Hepatocyte (in vitro differentiated cells): ENCODE results near the gene GABRA6. TPM values are rescaled to one million over a fixed set of nuclear protein-coding genes. Genes with fewer than 3 reads are reported as not detected.
"Not testable (repeated sequence)": the region's sequence is repeated elsewhere in the genome, so short reads cannot be mapped to it uniquely, and the experiment has no call there.

ENCODE experiments used
- DNase-seq: peaks from one replicate; pipeline ENCODE4 v3.0.0-alpha.2; 2016; ENCODE audit warnings: low spot score
- H2AFZ ChIP-seq: fragments of 200-600 bp; sonication (generic); 2 replicates; pipeline ENCODE4 v1.6.0; 2016; ENCODE audit warnings: antibody characterized with exemption, mild to moderate bottlenecking
- H3K27ac ChIP-seq: fragments of 200-600 bp; sonication (generic); 2 replicates; pipeline ENCODE4 v1.5.1; 2016; ENCODE audit warnings: mild to moderate bottlenecking
- H3K27me3 ChIP-seq: fragments of 200-600 bp; sonication (generic); 2 replicates; pipeline ENCODE4 v1.6.1; 2016
- H3K36me3 ChIP-seq: fragments of 200-600 bp; sonication (generic); replicated peaks from 2 replicates; pipeline ENCODE4 v1.5.1; 2016; ENCODE audit warnings: low read depth; ENCODE audit not compliant: insufficient read depth
- H3K4me1 ChIP-seq: fragments of 200-600 bp; sonication (generic); 2 replicates; pipeline ENCODE4 v1.5.1; 2016; ENCODE audit warnings: mild to moderate bottlenecking, moderate library complexity; ENCODE audit not compliant: insufficient read depth
- H3K4me2 ChIP-seq: fragments of 200-600 bp; sonication (generic); 2 replicates; pipeline ENCODE4 v1.6.0; 2016
- H3K4me3 ChIP-seq: fragments of 200-600 bp; sonication (generic); 2 replicates; pipeline ENCODE4 v1.5.1; 2016; ENCODE audit warnings: mild to moderate bottlenecking
- H3K79me2 ChIP-seq: fragments of 200-600 bp; sonication (generic); 2 replicates; pipeline ENCODE4 v1.6.0; 2017; ENCODE audit warnings: mild to moderate bottlenecking
- H3K9me2 ChIP-seq: fragments of 200-600 bp; sonication (generic); replicated peaks from 2 replicates; pipeline ENCODE4 v1.6.0; 2017; ENCODE audit warnings: mild to moderate bottlenecking; ENCODE audit not compliant: insufficient read depth
- H3K9me3 ChIP-seq: fragments of 200-600 bp; sonication (generic); 2 replicates; pipeline ENCODE4 v1.5.1; 2016; ENCODE audit warnings: low read depth, mild to moderate bottlenecking
- H4K20me1 ChIP-seq: fragments of 200-600 bp; sonication (generic); 2 replicates; pipeline ENCODE4 v1.6.0; 2016; ENCODE audit warnings: mild to moderate bottlenecking; ENCODE audit not compliant: insufficient read depth, poor library complexity, severe bottlenecking
- CTCF ChIP-seq: fragments of 200-600 bp; sonication (generic); IDR thresholded peaks from 2 replicates; pipeline ENCODE4 v1.5.1; 2016; ENCODE audit warnings: antibody characterized with exemption, mild to moderate bottlenecking; ENCODE audit not compliant: poor library complexity
- EZH2 ChIP-seq: fragments of 200-600 bp; sonication (generic); IDR thresholded peaks from 2 replicates; pipeline ENCODE4 v1.6.1; 2016; ENCODE audit warnings: antibody characterized with exemption, mild to moderate bottlenecking, borderline replicate concordance
- EZH2phosphoT487 ChIP-seq: fragments of 200-600 bp; sonication (generic); IDR thresholded peaks from one replicate; pipeline ENCODE4 v1.6.1; 2018; ENCODE audit warnings: antibody characterized with exemption, mild to moderate bottlenecking, low read depth, moderate library complexity; ENCODE audit not compliant: unreplicated experiment, severe bottlenecking
- WGBS: methylation state at CpG from one replicate; pipeline ENCODE4 v1.1.6; 2016; ENCODE audit warnings: low lambda C conversion rate; ENCODE audit errors: missing lambda C conversion rate; 5-methylcytosine and 5-hydroxymethylcytosine counted together
- polyA plus RNA-seq: library from polyadenylated mRNA; unstranded; fragments of >200 nt; fragmentation: Nextera tagmentation; extraction: Ambion mirVana; gene quantifications from 2 replicates; pipeline ENCODE4 v1.2.1, GENCODE V29; 2016
- total RNA-seq: library from RNA; depleted of rRNA; stranded (reverse); fragments of >200 nt; gene quantifications from 2 replicates; pipeline ENCODE4 v1.2.3, GENCODE V29; 2014

The GABRA6 gene
- not detected in 2 replicates for total RNA-seq
- polyA plus RNA-seq = not detected in 2 replicates

GRCh38 chr5:161685461-161685860, at the start of gene GABRA6:
Gene GABRA6 (plus strand): TSS chr5:161685721. CDS start chr5:161685990, 269 bp downstream.
- WGBS = 68% methylated on average over 4 of the region's 4 CpGs

DNA sequence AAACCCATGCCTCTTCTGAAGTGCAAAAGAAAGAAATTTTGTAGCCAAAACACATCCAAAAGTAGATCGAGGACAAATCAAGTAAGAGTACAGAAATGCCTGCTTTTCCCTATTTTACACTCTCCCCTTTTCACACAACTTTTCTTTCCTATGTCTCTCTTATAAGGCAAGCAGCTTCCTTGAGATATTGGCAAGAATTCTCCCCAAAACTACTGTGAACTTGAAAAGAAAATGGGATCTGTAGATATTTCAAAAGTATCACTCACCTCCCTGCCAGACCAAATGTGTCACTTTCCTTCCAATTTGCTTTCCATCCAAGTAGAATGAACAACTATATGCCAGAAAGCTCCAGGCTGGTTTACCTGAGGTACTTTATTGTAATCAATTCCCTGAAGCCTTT, 47.9 kb upstream of the GABRA6 start:
- Histone ChIP-seq H3K4me1 (no peaks in the 10 kb centered on the region), H3K79me2 (no peaks in the 10 kb centered on the region), H3K4me3 (no peak overlapping the region), H3K36me3 (no peaks in the 10 kb centered on the region), H2AFZ (no peak overlapping the region), H4K20me1 (no peaks in the 10 kb centered on the region), H3K9me3 (no peaks in the 10 kb centered on the region), H3K4me2 (no peak overlapping the region), H3K27me3 (no peaks in the 10 kb centered on the region), H3K27ac (no peak overlapping the region), H3K9me2 (no peaks in the 10 kb centered on the region)
- DNase-seq = no peak
- TF ChIP-seq EZH2phosphoT487 = no peak
- TF ChIP-seq EZH2 = no peak
- 93% methylated on average over 1 of the region's 1 CpG for WGBS

More at GRCh38 chr5:161685461-161685860, at the start of gene GABRA6:
- Histone ChIP-seq H4K20me1 (no peaks in the 10 kb centered on the region), H3K36me3 (no peaks in the 10 kb centered on the region), H3K27me3 (peaks cover 4% of the 10 kb centered on the region), H3K9me3 (no peaks in the 10 kb centered on the region), H3K79me2 (no peaks in the 10 kb centered on the region), H2AFZ (no peak within 1 kb of the TSS), H3K4me1 (no peaks in the 10 kb centered on the region), H3K27ac (no peak within 1 kb of the TSS), H3K4me2 (no peak within 1 kb of the TSS), H3K4me3 (no peak within 1 kb of the TSS), H3K9me2 (no peaks in the 10 kb centered on the region)
- DNase-seq = no peak
- TF ChIP-seq EZH2 (no peak), EZH2phosphoT487 (no peak), CTCF (no peak)

DNA sequence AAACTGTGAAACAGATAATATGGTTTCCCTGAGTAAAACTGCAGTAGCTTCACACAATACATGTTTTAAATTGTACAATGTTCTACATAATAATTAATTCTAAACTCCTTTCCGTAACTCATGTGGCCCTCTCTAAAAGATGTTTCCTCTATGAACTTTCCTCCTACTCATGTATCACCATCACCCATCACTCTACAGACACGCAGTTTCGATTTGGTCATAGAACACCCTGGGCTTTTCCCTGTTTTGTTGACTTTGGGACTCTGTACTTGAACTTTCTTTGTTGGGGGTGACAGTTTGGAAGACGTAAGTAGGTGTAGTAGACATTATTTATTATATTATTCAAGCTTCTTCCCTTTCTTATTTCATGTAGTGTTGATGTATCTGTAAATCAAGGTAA, 44.1 kb upstream of the GABRA6 start:
- H3K27ac ChIP-seq = no peak overlapping the region
- no peak overlapping the region for H3K4me3 ChIP-seq
- no peak for DNase-seq
- 91% methylated on average over 4 of the region's 4 CpGs for WGBS
- H3K9me3 ChIP-seq = no peaks in the 10 kb centered on the region
- no peaks in the 10 kb centered on the region for H3K36me3 ChIP-seq
- no peaks in the 10 kb centered on the region for H3K4me1 ChIP-seq
- H3K9me2 ChIP-seq = no peaks in the 10 kb centered on the region
- no peaks in the 10 kb centered on the region for H3K27me3 ChIP-seq
- no peak for TF ChIP-seq EZH2
- TF ChIP-seq CTCF = no peak
- no peak for TF ChIP-seq EZH2phosphoT487
- no peak overlapping the region for H3K4me2 ChIP-seq
- H2AFZ ChIP-seq = no peak overlapping the region
- no peaks in the 10 kb centered on the region for H4K20me1 ChIP-seq
- no peaks in the 10 kb centered on the region for H3K79me2 ChIP-seq

DNA sequence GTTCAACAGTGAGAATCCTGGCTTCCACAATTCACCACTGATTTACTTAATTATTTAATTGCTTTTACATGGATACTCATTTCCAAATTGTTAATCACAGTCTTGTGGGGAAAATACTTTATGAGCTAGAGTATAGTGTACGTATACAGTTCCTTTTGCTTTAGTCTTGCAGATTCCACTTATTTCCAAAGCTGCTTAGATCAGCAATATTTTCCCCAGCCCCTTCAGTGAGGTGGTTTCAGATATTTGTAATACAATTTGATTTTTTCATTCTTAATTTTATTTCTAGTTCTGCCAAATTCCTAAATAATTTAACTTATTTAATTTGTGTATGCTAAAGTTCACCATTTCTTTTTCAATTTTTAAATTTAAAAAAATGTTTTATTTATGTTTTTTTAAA, 40.3 kb upstream of the GABRA6 start:
- Histone ChIP-seq H3K4me2 (no peak overlapping the region), H3K36me3 (no peaks in the 10 kb centered on the region), H3K27ac (no peak overlapping the region), H3K4me3 (no peak overlapping the region), H4K20me1 (no peaks in the 10 kb centered on the region), H3K4me1 (no peaks in the 10 kb centered on the region), H2AFZ (no peak overlapping the region), H3K9me3 (no peaks in the 10 kb centered on the region), H3K9me2 (no peaks in the 10 kb centered on the region), H3K27me3 (no peaks in the 10 kb centered on the region), H3K79me2 (no peaks in the 10 kb centered on the region)
- DNase-seq = no peak
- 93% methylated on average over 1 of the region's 1 CpG for WGBS
- no peak for TF ChIP-seq CTCF
- no peak for TF ChIP-seq EZH2
- no peak for TF ChIP-seq EZH2phosphoT487

DNA sequence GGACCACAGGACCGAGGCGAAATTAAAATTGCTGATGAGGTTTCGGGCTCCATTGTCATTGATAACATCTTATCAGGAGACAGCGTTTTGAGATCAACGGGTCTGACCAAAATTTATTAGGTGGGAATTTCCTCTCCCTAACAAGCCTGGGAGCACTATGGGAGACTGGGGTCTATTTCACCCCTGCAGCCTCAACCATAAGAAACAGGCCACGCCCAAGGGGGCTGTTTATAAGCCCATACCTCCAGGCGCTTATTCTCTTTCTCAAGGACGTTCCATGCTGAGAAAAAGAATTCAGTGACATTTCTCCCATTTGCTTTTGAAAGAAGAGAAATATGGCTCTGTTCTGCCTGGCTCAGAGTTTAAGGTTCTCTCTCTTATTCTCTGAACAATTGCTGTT, 33.6 kb upstream of the GABRA6 start:
- H3K79me2 ChIP-seq, H3K27me3 ChIP-seq, H2AFZ ChIP-seq, H3K9me3 ChIP-seq, H4K20me1 ChIP-seq, H3K9me2 ChIP-seq, DNase-seq, H3K36me3 ChIP-seq, H3K4me3 ChIP-seq, H3K4me2 ChIP-seq, H3K4me1 ChIP-seq, H3K27ac ChIP-seq: not testable (repeated sequence)
- 49% methylated on average over 8 of the region's 8 CpGs for WGBS
